Fibroblast of gingiva (primary cell): ENCODE measurements around the gene DYNLRB1.

ENCODE experiments used
- DNase-seq: peaks from one replicate; pipeline ENCODE4 v3.0.0-alpha.2; 2011; ENCODE audit warnings: low read depth

Gene DYNLRB1

DNA sequence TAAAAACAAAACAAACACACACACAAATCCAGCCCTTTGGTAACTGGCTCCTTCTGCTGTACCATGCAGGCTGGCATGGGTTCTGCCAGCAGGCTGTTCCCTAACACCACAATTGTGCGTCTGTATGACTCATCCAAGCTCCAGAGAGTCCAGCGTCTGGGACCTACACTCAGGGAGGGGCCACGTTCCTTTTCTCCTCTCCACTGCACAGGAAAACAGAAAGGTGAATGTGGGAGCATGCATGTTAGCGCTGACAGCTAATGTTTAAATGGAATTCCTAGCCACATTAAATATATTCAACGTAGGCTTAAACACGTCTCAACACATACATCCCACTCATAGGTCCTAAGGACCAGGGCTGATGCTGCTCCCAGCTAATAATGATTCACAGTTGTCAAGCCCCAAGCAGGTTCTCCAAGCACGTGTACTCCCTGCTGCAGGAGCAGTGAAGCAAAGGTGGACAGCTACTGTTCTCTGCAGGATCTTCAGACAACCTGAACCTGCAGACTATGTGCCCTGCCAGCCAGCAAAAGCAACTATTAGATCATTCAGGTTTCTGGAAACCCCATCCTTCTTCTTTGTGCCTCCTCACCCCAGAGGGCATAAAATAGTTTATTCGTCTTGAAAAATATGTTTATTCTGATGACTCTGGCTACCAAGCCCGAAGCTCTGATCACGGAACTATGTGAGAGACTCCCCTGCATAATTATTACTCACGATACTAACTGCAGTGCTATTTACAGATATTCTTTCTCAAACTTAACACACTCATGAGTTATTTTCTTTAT, 63.2 kb downstream of the DYNLRB1 start:
- DNase-seq: peak; percentile 75

DNA sequence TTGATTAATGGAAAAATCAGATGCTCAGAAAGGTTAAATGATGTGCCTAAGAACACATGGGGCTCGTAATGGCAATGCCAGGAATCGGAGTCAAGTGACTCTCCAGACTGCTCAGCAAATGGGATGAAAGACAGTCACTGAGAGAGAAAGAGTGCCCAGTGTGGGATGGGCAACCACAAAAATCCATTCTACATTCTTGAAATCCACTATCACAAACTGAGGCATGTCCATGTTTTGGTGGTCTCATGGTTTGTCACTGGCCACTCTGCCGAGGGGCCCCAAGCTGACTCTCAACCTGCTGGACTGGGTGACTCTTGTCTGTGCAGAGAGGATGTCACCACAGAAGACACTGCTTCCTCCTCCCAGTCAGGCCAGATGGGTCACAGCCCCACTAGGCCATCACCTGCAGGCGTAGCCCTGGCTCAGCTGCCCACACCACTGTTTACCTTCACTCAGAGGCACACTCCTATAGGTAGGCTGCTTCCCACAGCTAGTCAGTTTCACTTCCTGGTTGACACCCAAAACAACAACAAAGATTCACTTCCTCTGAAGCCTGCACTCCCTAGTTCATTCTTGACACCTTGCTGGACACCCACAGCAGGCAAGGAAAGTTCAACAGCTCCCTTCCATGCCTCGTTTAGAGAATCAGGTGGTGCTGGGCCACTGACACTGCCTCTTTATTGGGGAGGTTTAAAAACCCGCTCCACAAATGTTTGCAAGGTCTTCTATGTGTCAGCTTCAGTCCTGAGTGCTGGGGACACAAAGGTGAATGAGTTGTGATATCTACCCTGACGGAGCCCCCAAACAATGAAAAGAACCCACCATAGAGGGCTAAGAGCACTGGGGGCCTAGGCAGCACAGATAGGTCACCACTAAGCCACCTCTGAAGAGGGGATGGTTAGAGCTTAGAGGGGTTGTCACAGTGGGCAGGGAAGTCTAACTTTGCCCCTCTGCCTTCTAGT, 64.0 kb downstream of the DYNLRB1 start:
- DNase-seq: no peak

DNA sequence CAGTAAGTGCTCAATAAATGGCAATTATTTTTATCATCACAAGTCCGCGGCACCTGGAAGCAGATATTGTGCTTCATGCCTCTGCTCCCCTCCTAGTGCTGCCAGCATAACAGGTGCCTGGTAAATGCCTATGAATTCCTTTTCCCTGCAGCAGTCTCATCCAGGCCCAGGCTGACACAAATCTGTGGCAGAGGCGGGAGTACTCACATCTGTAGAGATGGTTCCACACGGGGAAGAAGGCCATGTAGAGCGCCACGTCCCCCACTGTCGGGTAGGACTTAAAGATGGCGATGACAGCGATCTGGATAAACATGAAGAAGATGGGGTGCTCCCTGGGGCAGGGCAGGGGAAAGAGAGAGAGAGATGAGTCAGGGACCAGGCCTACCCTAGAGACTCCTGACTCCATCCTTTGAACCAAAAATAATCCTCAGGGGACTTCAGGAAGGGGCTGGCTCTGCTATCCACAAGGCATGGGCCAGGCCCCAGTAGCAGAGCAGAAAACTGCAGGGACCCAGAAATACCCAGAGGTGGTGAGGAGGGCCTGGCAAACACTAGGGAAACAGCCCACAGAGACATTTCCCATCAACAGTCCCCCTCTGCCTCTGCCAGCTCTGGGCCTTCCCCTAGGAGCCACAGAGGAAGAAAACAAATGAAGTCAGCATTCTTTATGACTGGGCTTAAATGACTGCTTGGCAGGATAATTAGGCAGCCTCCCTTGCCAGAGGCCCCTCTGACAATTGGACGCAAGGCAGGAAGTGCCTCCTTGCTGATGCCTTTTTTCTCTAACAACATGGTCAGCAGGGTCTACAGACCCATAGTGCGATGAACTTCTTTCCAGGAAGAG, 65.3 kb downstream of the DYNLRB1 start:
- DNase-seq: peak; percentile 67

DNA sequence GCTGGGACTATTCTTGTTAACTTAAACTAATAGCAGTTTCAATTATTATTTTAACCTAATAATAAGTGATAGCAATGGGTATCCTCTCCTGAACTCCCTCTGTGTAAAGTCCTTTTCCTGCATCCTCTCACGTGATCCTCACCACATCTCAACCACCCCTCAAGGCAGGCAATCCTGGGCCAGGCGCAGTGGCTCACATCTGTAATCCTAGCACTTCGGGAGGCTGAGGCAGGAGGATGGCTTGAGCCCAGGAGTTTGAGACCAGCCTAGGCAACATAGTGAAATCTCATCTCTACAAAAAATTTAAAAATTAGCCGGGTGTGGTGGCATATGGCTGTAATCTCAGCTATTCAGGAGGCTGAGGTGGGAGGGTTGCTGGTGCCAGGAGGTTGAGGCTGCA, 66.0 kb downstream of the DYNLRB1 start:
- DNase-seq: no peak

DNA sequence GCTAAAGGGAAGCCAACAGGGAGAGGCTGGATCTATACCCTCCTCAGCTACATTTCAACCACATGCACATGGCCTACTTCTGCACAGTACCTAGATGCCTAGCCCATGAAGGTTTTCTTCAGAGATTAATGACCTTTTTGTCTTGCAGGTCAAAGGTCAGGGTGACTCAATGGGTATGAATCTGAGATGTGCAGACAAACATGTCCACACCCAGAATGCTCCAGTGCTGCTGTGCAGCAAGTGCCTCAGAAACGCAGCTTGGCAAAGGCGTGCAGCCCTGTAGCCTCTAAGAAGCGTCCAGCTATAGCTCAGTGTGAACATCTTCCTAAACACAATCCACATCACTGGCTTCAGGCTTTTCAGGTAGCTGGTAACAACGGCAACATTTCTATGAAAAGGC, 66.7 kb downstream of the DYNLRB1 start:
- no peak for DNase-seq

DNA sequence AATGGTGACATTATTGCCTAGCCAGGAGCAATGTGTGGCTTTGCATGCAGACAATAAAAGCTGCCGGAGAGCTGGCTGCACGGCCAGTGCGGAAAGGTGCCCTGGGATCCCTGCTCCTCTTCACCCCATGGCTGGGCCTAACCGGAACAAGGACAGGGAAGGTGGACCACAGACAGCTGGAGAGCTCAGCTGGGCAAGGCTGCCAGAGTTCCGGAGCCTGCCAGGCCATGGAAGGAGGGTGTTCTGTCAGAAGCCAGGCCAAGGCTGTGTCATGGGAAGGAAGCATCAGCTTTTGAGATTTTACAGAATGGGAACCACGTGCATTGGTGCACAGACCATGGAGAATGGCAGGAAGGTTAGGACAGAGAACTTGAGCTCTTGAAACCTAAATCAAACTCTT, 67.3 kb downstream of the DYNLRB1 start:
- DNase-seq: no peak

DNA sequence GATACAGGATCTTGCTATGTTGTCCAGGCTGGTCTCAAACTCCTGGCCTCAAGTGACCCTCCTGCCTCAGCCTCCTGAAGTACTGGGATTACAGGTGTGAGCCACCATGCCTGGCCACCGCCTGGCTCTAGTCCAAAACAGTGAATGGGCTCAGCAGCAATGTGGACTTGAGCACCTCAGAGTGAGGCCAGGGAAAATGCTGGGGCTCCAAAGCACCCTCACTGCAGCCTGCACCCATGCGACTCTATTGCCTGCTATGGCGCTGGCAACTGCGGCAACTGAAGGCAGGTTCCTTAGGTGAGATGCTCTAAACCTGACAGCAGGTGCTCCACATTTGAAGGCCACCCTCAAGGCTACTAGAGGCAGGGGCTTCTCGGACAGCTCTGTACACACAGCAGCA, 68.8 kb downstream of the DYNLRB1 start:
- no peak for DNase-seq

DNA sequence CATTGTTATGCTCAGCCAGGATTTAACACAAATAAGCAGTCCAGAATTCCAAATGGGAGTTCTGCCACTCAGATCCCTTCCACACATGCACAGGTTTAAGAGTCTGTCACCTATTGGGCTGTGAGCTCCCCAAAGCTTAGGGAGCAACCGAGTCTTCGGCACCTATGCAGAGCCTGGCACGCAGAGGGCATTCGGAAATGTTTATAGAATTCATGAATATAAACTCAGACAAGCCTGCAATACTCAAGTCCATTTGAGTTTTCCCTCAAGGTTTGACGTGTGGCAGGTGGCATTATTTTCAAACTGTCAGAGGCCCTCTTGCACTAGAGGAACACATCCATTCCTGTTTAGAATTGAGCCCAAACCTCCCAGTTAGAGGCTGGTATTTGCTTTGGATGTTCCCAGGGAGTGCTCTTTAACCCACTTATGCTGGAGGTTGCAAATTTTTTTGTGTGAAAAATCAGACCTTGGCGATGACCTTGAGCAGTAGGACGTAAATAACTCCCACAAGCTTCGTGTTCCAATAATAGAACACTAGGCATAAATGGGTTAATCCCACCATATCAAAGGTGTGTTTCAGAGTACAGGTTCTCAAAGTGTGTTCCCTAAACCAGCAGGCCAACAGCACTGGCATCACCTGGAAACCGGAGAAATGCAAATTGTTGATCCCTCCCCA, 70.4 kb downstream of the DYNLRB1 start:
- no peak for DNase-seq
